ENCODE results near the gene TPO. TPM values are rescaled to one million over a fixed set of nuclear protein-coding genes. Genes with fewer than 3 reads are reported as not detected.

Gene TPO
- polyA plus RNA-seq, 1 donor from 2014 or later: not detected

DNA sequence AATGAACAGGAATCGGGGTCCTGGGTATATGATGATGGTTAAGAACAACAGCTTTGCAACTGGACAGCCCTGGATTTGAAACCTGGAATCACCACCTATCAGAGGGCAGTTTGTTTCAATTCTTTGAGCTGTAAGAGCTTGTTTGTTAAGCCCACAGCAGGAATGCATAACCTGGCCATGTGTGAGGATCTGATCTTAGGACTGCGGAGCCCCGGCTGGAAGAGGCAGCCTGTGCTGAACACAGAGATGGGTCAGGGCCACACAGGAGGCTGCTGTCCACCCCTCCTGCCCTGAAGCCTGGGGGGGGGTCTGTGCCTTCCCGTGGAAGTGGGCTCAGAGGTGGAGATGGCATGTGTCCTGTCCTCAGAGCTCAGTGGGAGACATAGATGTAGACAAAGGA lies 24.3 kb downstream of the TPO start:
- no peak for TF ChIP-seq SMC3 (conservative IDR thresholded peaks at IDR 0.05; ENCODE audit: poor library complexity)
- TF ChIP-seq EP300 (conservative IDR thresholded peaks at IDR 0.05; ENCODE audit: poor library complexity, severe bottlenecking): no peak
- TF ChIP-seq, protein P1, sequence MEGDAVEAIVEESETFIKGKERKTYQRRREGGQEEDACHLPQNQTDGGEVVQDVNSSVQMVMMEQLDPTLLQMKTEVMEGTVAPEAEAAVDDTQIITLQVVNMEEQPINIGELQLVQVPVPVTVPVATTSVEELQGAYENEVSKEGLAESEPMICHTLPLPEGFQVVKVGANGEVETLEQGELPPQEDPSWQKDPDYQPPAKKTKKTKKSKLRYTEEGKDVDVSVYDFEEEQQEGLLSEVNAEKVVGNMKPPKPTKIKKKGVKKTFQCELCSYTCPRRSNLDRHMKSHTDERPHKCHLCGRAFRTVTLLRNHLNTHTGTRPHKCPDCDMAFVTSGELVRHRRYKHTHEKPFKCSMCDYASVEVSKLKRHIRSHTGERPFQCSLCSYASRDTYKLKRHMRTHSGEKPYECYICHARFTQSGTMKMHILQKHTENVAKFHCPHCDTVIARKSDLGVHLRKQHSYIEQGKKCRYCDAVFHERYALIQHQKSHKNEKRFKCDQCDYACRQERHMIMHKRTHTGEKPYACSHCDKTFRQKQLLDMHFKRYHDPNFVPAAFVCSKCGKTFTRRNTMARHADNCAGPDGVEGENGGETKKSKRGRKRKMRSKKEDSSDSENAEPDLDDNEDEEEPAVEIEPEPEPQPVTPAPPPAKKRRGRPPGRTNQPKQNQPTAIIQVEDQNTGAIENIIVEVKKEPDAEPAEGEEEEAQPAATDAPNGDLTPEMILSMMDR (IDR thresholded peaks at IDR 0.05; ENCODE audit: poor library complexity, severe bottlenecking): no peak
- TF ChIP-seq, protein P2, sequence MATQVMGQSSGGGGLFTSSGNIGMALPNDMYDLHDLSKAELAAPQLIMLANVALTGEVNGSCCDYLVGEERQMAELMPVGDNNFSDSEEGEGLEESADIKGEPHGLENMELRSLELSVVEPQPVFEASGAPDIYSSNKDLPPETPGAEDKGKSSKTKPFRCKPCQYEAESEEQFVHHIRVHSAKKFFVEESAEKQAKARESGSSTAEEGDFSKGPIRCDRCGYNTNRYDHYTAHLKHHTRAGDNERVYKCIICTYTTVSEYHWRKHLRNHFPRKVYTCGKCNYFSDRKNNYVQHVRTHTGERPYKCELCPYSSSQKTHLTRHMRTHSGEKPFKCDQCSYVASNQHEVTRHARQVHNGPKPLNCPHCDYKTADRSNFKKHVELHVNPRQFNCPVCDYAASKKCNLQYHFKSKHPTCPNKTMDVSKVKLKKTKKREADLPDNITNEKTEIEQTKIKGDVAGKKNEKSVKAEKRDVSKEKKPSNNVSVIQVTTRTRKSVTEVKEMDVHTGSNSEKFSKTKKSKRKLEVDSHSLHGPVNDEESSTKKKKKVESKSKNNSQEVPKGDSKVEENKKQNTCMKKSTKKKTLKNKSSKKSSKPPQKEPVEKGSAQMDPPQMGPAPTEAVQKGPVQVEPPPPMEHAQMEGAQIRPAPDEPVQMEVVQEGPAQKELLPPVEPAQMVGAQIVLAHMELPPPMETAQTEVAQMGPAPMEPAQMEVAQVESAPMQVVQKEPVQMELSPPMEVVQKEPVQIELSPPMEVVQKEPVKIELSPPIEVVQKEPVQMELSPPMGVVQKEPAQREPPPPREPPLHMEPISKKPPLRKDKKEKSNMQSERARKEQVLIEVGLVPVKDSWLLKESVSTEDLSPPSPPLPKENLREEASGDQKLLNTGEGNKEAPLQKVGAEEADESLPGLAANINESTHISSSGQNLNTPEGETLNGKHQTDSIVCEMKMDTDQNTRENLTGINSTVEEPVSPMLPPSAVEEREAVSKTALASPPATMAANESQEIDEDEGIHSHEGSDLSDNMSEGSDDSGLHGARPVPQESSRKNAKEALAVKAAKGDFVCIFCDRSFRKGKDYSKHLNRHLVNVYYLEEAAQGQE (IDR thresholded peaks at IDR 0.05; ENCODE audit: borderline replicate concordance): no peak
- no peak for TF ChIP-seq POLR2AphosphoS5 (IDR thresholded peaks at IDR 0.05)
- no peak for TF ChIP-seq TAF1 (IDR thresholded peaks at IDR 0.05; ENCODE audit: low read depth)
- TF ChIP-seq EZH2 (IDR thresholded peaks at IDR 0.05; ENCODE audit: borderline replicate concordance, insufficient read depth, low read length, poor library complexity, severe bottlenecking): no peak
- TF ChIP-seq MXI1 (conservative IDR thresholded peaks at IDR 0.05; ENCODE audit: poor library complexity, severe bottlenecking): no peak
- no peak for TF ChIP-seq RAD21 (conservative IDR thresholded peaks at IDR 0.05)
- H3F3A ChIP-seq (ENCODE audit: insufficient read depth, low read length, poor library complexity, severe bottlenecking): no peaks in the 10 kb centered on the region
- H3K79me2 ChIP-seq (replicated peaks; ENCODE audit: insufficient read depth, low read length): no peaks in the 10 kb centered on the region
- no peaks in the 10 kb centered on the region for H3K27me3 ChIP-seq (ENCODE audit: insufficient read depth, low read depth, low read length)
- H3K9me3 ChIP-seq (ENCODE audit: low read length): no peaks in the 10 kb centered on the region
- no peak overlapping the region for H2AFZ ChIP-seq (ENCODE audit: low read depth, low read length)
- H3K9me2 ChIP-seq (ENCODE audit: insufficient read depth, low read length): no peaks in the 10 kb centered on the region
- no peaks in the 10 kb centered on the region for H4K20me1 ChIP-seq (ENCODE audit: insufficient read depth)
- H3K4me3 ChIP-seq (ENCODE audit: low read length): no peak overlapping the region
- no peaks in the 10 kb centered on the region for H3K36me3 ChIP-seq (ENCODE audit: insufficient read depth, low read length)
- no peak overlapping the region for H3K9ac ChIP-seq (ENCODE audit: low read length)
- H3K4me2 ChIP-seq (ENCODE audit: low read length): no peak overlapping the region
- no peak overlapping the region for H3K27ac ChIP-seq (ENCODE audit: low read length)

DNA sequence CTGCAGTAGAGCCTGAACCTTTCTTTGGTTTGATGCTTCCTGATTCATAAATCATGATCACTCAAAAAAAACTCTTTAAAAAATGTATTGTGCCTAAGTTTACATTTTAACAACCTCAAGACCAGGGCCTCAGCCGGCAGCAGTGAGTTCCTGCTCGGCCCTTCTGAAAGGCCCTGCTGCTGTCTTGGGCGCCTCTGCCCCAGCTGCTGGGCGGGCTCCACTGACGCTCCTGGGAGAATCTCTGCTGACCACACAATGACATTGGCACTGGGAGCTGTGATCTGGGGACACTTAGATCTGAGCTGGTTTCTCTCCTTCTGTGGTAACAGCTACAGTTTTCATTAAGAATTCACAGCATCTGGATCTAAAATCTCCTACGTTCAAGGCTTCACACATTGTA lies 25.7 kb downstream of the TPO start:
- Histone ChIP-seq H3K79me2 (replicated peaks; ENCODE audit: insufficient read depth, low read length) (no peaks in the 10 kb centered on the region), H2AFZ (ENCODE audit: low read depth, low read length) (no peak overlapping the region), H3K36me3 (ENCODE audit: insufficient read depth, low read length) (no peaks in the 10 kb centered on the region), H3K4me3 (ENCODE audit: low read length) (no peak overlapping the region), H3K4me2 (ENCODE audit: low read length) (no peak overlapping the region), H3K9ac (ENCODE audit: low read length) (no peak overlapping the region), H3K27ac (ENCODE audit: low read length) (no peak overlapping the region), H3K9me3 (ENCODE audit: low read length) (no peaks in the 10 kb centered on the region), H3K9me2 (ENCODE audit: insufficient read depth, low read length) (no peaks in the 10 kb centered on the region), H3F3A (ENCODE audit: insufficient read depth, low read length, poor library complexity, severe bottlenecking) (no peaks in the 10 kb centered on the region), H4K20me1 (ENCODE audit: insufficient read depth) (no peaks in the 10 kb centered on the region), H3K27me3 (ENCODE audit: insufficient read depth, low read depth, low read length) (no peaks in the 10 kb centered on the region)
- no peak for TF ChIP-seq TAF1 (IDR thresholded peaks at IDR 0.05; ENCODE audit: low read depth)
- TF ChIP-seq RAD21 (conservative IDR thresholded peaks at IDR 0.05): no peak

DNA sequence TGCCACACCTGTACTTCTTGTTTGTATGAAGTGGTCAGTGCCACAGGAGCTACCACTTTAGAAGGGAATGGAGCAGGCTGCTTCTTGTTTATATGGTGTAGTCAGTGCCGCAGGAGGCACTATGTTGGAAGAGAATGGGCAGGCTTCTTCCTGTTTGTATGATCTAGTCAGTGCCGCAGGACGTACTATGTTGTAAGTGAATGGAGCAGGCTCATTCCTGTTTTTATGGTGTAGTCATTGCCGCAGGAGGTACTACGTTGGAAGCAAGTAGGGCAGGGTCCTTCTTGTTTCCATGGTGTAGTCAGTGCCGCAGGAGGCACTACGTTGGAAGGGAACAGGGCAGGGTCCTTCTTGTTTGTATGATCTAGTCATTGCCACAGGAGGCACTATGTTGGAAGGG lies 27.3 kb downstream of the TPO start:
- Histone ChIP-seq H3K27ac (ENCODE audit: low read length) (no peak overlapping the region), H3F3A (ENCODE audit: insufficient read depth, low read length, poor library complexity, severe bottlenecking) (no peaks in the 10 kb centered on the region), H3K36me3 (ENCODE audit: insufficient read depth, low read length) (no peaks in the 10 kb centered on the region), H3K9ac (ENCODE audit: low read length) (no peak overlapping the region), H3K4me3 (ENCODE audit: low read length) (no peak overlapping the region), H4K20me1 (ENCODE audit: insufficient read depth) (no peaks in the 10 kb centered on the region), H2AFZ (ENCODE audit: low read depth, low read length) (no peak overlapping the region), H3K79me2 (replicated peaks; ENCODE audit: insufficient read depth, low read length) (no peaks in the 10 kb centered on the region), H3K9me3 (ENCODE audit: low read length) (no peaks in the 10 kb centered on the region), H3K27me3 (ENCODE audit: insufficient read depth, low read depth, low read length) (no peaks in the 10 kb centered on the region), H3K9me2 (ENCODE audit: insufficient read depth, low read length) (no peaks in the 10 kb centered on the region), H3K4me2 (ENCODE audit: low read length) (no peak overlapping the region)
- TF ChIP-seq SMC3 (conservative IDR thresholded peaks at IDR 0.05; ENCODE audit: poor library complexity) (no peak), MXI1 (conservative IDR thresholded peaks at IDR 0.05; ENCODE audit: poor library complexity, severe bottlenecking) (no peak), RAD21 (conservative IDR thresholded peaks at IDR 0.05) (no peak), POLR2AphosphoS5 (IDR thresholded peaks at IDR 0.05) (no peak), EP300 (conservative IDR thresholded peaks at IDR 0.05; ENCODE audit: poor library complexity, severe bottlenecking) (no peak)
- TF ChIP-seq, protein P1 (IDR thresholded peaks at IDR 0.05; ENCODE audit: poor library complexity, severe bottlenecking): no peak
